Stimulated activated memory B cell treated with anti-CD40 and anti-IgM and Interleukin-4, amounts not matched to agents 10 μg/mL and 1 μg/mL and 100 μg/mL, for 72 hours (primary cell): ENCODE results near the gene NOC3L.
A peak's percentile ranks its signal among the peaks of the same experiment; 100 is the strongest.
"Not testable (repeated sequence)": the region's sequence is repeated elsewhere in the genome, so short reads cannot be mapped to it uniquely, and the experiment has no call there.

Source experiments
- ATAC-seq: fragments of 150-1000 bp; cut with Tn5 transposase; 2 replicates; pipeline ENCODE4 v1.10.0; 2021
- H3K27ac Mint-ChIP-seq: one replicate; pipeline ENCODE4 v1.8.0; 2022; ENCODE audit warnings: mild to moderate bottlenecking, mixed read lengths
- H3K27me3 Mint-ChIP-seq: one replicate; pipeline ENCODE4 v1.8.0; 2022; ENCODE audit warnings: mixed read lengths
- H3K36me3 Mint-ChIP-seq: one replicate; pipeline ENCODE4 v1.8.0; 2022; ENCODE audit warnings: mixed read lengths
- H3K4me1 Mint-ChIP-seq: one replicate; pipeline ENCODE4 v1.8.0; 2022; ENCODE audit warnings: mixed read lengths
- H3K4me3 Mint-ChIP-seq: one replicate; pipeline ENCODE4 v1.8.0; 2022; ENCODE audit warnings: mild to moderate bottlenecking, moderate library complexity, mixed read lengths
- H3K9me3 Mint-ChIP-seq: one replicate; pipeline ENCODE4 v1.8.0; 2022; ENCODE audit warnings: mixed read lengths

Gene NOC3L

GRCh38 chr10:94376865-94377264 lies 14.1 kb upstream of the NOC3L start:
- H3K4me1 Mint-ChIP-seq, result no peaks in the 10 kb centered on the region
- no peaks in the 10 kb centered on the region for H3K36me3 Mint-ChIP-seq
- no peaks in the 10 kb centered on the region for H3K9me3 Mint-ChIP-seq
- no peak for ATAC-seq
- peaks cover 65% of the 10 kb centered on the region for H3K27me3 Mint-ChIP-seq
- no peak overlapping the region for H3K4me3 Mint-ChIP-seq
- no peak overlapping the region for H3K27ac Mint-ChIP-seq

- H3K4me1 Mint-ChIP-seq, result no peaks in the 10 kb centered on the region
- H3K27ac Mint-ChIP-seq, result no peak overlapping the region
- no peaks in the 10 kb centered on the region for H3K36me3 Mint-ChIP-seq
- H3K27me3 Mint-ChIP-seq, result peaks cover 72% of the 10 kb centered on the region
- no peaks in the 10 kb centered on the region for H3K9me3 Mint-ChIP-seq
- no peak overlapping the region for H3K4me3 Mint-ChIP-seq
- ATAC-seq, result no peak
Measured at GRCh38 chr10:94375374-94375773, 12.6 kb upstream of the NOC3L start.

GRCh38 chr10:94370501-94370900 lies 7.8 kb upstream of the NOC3L start:
- no peaks in the 10 kb centered on the region for H3K36me3 Mint-ChIP-seq
- H3K4me1 Mint-ChIP-seq, result no peaks in the 10 kb centered on the region
- H3K27ac Mint-ChIP-seq, result no peak overlapping the region
- H3K4me3 Mint-ChIP-seq, result no peak overlapping the region
- ATAC-seq, result no peak
- no peaks in the 10 kb centered on the region for H3K9me3 Mint-ChIP-seq
- H3K27me3 Mint-ChIP-seq, result peaks cover 46% of the 10 kb centered on the region

- Mint-ChIP-seq H3K4me3 (no peak overlapping the region), H3K4me1 (peaks cover 13% of the 10 kb centered on the region), H3K9me3 (no peaks in the 10 kb centered on the region), H3K36me3 (no peaks in the 10 kb centered on the region), H3K27ac (no peak overlapping the region), H3K27me3 (peaks cover 5% of the 10 kb centered on the region)
- ATAC-seq, result no peak
Measured at GRCh38 chr10:94366382-94366781, 3.6 kb upstream of the NOC3L start.

GRCh38 chr10:94364482-94364881 lies 1.7 kb upstream of the NOC3L start:
- Mint-ChIP-seq H3K36me3 (peaks cover 11% of the 10 kb centered on the region), H3K4me3 (no peak overlapping the region), H3K4me1 (peaks cover 26% of the 10 kb centered on the region)

GRCh38 chr10:94363251-94363565 lies 469 bp upstream of the NOC3L start:
- ATAC-seq, result peak; percentile 29

More at GRCh38 chr10:94364482-94364881, 1.7 kb upstream of the NOC3L start:
- Mint-ChIP-seq H3K27me3 (no peaks in the 10 kb centered on the region), H3K27ac (no peak overlapping the region), H3K9me3 (no peaks in the 10 kb centered on the region)
- no peak for ATAC-seq

GRCh38 chr10:94361171-94361794 lies 1.5 kb downstream of the NOC3L start:
- no peak for ATAC-seq
- peaks cover 39% of the 10 kb centered on the region for H3K4me1 Mint-ChIP-seq
- peak overlapping the region; percentile 96 for H3K4me3 Mint-ChIP-seq
- no peaks in the 10 kb centered on the region for H3K27me3 Mint-ChIP-seq
- peaks cover 30% of the 10 kb centered on the region for H3K36me3 Mint-ChIP-seq
- H3K27ac Mint-ChIP-seq, result peak overlapping the region; percentile 98
- H3K9me3 Mint-ChIP-seq, result no peaks in the 10 kb centered on the region

More at GRCh38 chr10:94363251-94363565, 469 bp upstream of the NOC3L start:
- H3K9me3 Mint-ChIP-seq, result no peaks in the 10 kb centered on the region
- H3K4me3 Mint-ChIP-seq, result peak overlapping the region; percentile 96
- peak overlapping the region; percentile 98 for H3K27ac Mint-ChIP-seq
- H3K36me3 Mint-ChIP-seq, result peaks cover 22% of the 10 kb centered on the region
- H3K4me1 Mint-ChIP-seq, result peaks cover 34% of the 10 kb centered on the region
- H3K27me3 Mint-ChIP-seq, result no peaks in the 10 kb centered on the region

GRCh38 chr10:94358480-94358879 lies 4.3 kb downstream of the NOC3L start:
- Mint-ChIP-seq H3K27ac (no peak overlapping the region), H3K36me3 (peaks cover 36% of the 10 kb centered on the region), H3K4me1 (peaks cover 39% of the 10 kb centered on the region), H3K27me3 (no peaks in the 10 kb centered on the region), H3K4me3 (no peak overlapping the region), H3K9me3 (no peaks in the 10 kb centered on the region)
- no peak for ATAC-seq

GRCh38 chr10:94357193-94357592 lies 5.5 kb downstream of the NOC3L start:
- no peak overlapping the region for H3K27ac Mint-ChIP-seq
- peaks cover 42% of the 10 kb centered on the region for H3K36me3 Mint-ChIP-seq
- no peaks in the 10 kb centered on the region for H3K27me3 Mint-ChIP-seq
- H3K9me3 Mint-ChIP-seq, result no peaks in the 10 kb centered on the region
- ATAC-seq, result no peak
- H3K4me1 Mint-ChIP-seq, result peaks cover 32% of the 10 kb centered on the region
- no peak overlapping the region for H3K4me3 Mint-ChIP-seq

- Mint-ChIP-seq H3K27ac (no peak overlapping the region), H3K4me1 (peaks cover 24% of the 10 kb centered on the region), H3K27me3 (no peaks in the 10 kb centered on the region), H3K4me3 (no peak overlapping the region), H3K36me3 (peaks cover 53% of the 10 kb centered on the region), H3K9me3 (no peaks in the 10 kb centered on the region)
- no peak for ATAC-seq
Measured at GRCh38 chr10:94355841-94356240, 6.9 kb downstream of the NOC3L start.

GRCh38 chr10:94353336-94353735 lies 9.4 kb downstream of the NOC3L start:
- no peaks in the 10 kb centered on the region for H3K27me3 Mint-ChIP-seq
- no peak for ATAC-seq
- peak overlapping the region; percentile 22 for H3K27ac Mint-ChIP-seq
- peaks cover 41% of the 10 kb centered on the region for H3K36me3 Mint-ChIP-seq
- no peaks in the 10 kb centered on the region for H3K9me3 Mint-ChIP-seq
- H3K4me3 Mint-ChIP-seq, result no peak overlapping the region
- peaks cover 7% of the 10 kb centered on the region for H3K4me1 Mint-ChIP-seq

- H3K27ac Mint-ChIP-seq, result no peak overlapping the region
- H3K4me3 Mint-ChIP-seq, result no peak overlapping the region
- H3K9me3 Mint-ChIP-seq, result no peaks in the 10 kb centered on the region
- peaks cover 13% of the 10 kb centered on the region for H3K4me1 Mint-ChIP-seq
- no peaks in the 10 kb centered on the region for H3K27me3 Mint-ChIP-seq
- ATAC-seq, result no peak
- H3K36me3 Mint-ChIP-seq, result peaks cover 43% of the 10 kb centered on the region
Measured at GRCh38 chr10:94351089-94351488, 11.7 kb downstream of the NOC3L start.

- H3K4me3 Mint-ChIP-seq, ATAC-seq, H3K9me3 Mint-ChIP-seq, H3K27me3 Mint-ChIP-seq, H3K27ac Mint-ChIP-seq: not testable (repeated sequence)
- Mint-ChIP-seq H3K4me1 (peaks cover 15% of the 10 kb centered on the region), H3K36me3 (peaks cover 47% of the 10 kb centered on the region)
Measured at GRCh38 chr10:94350500-94350899, 12.2 kb downstream of the NOC3L start.

- Mint-ChIP-seq H3K4me1 (peaks cover 23% of the 10 kb centered on the region), H3K36me3 (peaks cover 40% of the 10 kb centered on the region), H3K4me3 (no peak overlapping the region), H3K9me3 (no peaks in the 10 kb centered on the region), H3K27me3 (no peaks in the 10 kb centered on the region), H3K27ac (no peak overlapping the region)
- no peak for ATAC-seq
Measured at GRCh38 chr10:94349327-94349726, 13.4 kb downstream of the NOC3L start.

- Mint-ChIP-seq H3K27ac (peak overlapping the region; percentile 84), H3K36me3 (peaks cover 37% of the 10 kb centered on the region)
Measured at GRCh38 chr10:94344522-94345122, 18.1 kb downstream of the NOC3L start.

GRCh38 chr10:94343151-94343550 lies 19.6 kb downstream of the NOC3L start:
- Mint-ChIP-seq H3K9me3 (no peaks in the 10 kb centered on the region), H3K4me3 (no peak overlapping the region), H3K36me3 (peaks cover 45% of the 10 kb centered on the region), H3K4me1 (peaks cover 30% of the 10 kb centered on the region), H3K27me3 (no peaks in the 10 kb centered on the region), H3K27ac (peak overlapping the region; percentile 46)
- ATAC-seq, result no peak

More at GRCh38 chr10:94344522-94345122, 18.1 kb downstream of the NOC3L start:
- Mint-ChIP-seq H3K4me1 (peaks cover 30% of the 10 kb centered on the region), H3K9me3 (no peaks in the 10 kb centered on the region), H3K4me3 (peak overlapping the region; percentile 46), H3K27me3 (no peaks in the 10 kb centered on the region)
- ATAC-seq, result peak; percentile 90
